ENCODE data around the gene KLF13. TPM values are rescaled to one million over a fixed set of nuclear protein-coding genes. Genes with fewer than 3 reads are reported as not detected.

The KLF13 gene
- 32.9 and 38.8 TPM in 2 replicates for total RNA-seq (2014; rRNA removed; shearing (Covaris generic); ENCODE audit: low replicate concordance)

DNA sequence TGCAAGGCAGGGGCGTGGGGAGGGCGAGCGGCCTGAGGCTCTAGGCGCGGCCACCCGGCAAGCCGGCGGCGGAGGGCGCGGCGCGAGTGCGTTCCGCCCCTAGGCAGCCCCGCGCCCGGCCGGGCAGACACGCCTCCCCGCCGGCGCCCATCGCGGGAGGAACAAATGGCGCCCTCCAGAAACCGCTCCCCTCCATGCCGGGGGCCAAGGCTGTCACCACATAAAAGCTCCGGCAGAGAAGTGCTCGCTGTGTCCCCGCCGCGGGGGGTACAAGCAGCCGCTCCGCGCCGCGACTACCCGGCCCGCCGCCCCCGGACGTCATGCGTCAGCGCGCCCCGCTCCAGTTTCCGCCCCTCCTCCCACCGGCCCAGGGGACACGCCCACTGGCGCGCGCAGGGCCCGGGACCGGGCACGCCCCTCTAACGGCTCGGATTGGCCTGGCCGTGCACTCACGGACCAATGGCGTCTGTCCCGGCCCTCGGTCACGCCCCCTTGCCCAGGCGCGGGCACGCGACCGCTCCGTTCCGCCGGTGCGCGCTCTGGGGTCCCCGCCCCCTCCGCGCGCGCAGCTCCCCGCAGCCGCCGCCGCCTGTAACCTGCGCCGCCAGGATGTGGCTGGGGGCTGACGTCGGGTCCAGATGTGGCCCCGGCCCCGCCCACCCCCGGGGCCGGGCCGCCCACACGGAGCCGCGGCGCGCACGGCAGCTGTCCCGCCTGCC, at the start of gene KLF13:
Gene KLF13 (plus strand): TSS at position 680 of the 719 bp plus-strand sequence. CDS start 378 bp downstream, outside the sequence.
- no peaks in the 10 kb centered on the region for H3K9me2 ChIP-seq (replicated peaks; ENCODE audit: insufficient read depth, low read length)
- H3K4me2 ChIP-seq (ENCODE audit: low read depth, low read length, poor library complexity, severe bottlenecking): peak within 1 kb of the TSS; percentile 98
- H3K79me2 ChIP-seq (ENCODE audit: low read length): peaks cover 32% of the 10 kb centered on the region
- peak within 1 kb of the TSS; percentile 89 for H3K4me3 ChIP-seq (ENCODE audit: low read length)
- peak; percentile 99 for DNase-seq
- no peaks in the 10 kb centered on the region for H3K9me3 ChIP-seq (ENCODE audit: low read length)
- peak within 1 kb of the TSS; percentile 64; the same call in 1 of the 2 replicates for H2AFZ ChIP-seq (ENCODE audit: low read length)
- no peaks in the 10 kb centered on the region; the same call in 1 of the 2 replicates for H3K27me3 ChIP-seq (ENCODE audit: low read length)
- H3K27ac ChIP-seq (ENCODE audit: low read length): peak within 1 kb of the TSS; percentile 79
- peaks cover 51% of the 10 kb centered on the region for H3K4me1 ChIP-seq (ENCODE audit: low read length)
- peak within 1 kb of the TSS; percentile 94 for H3K9ac ChIP-seq (ENCODE audit: low read length)
- peaks cover 28% of the 10 kb centered on the region for H4K20me1 ChIP-seq (ENCODE audit: insufficient read depth, low read depth, low read length)
- no peaks in the 10 kb centered on the region for H3K36me3 ChIP-seq (ENCODE audit: insufficient read depth, low read length)

DNA sequence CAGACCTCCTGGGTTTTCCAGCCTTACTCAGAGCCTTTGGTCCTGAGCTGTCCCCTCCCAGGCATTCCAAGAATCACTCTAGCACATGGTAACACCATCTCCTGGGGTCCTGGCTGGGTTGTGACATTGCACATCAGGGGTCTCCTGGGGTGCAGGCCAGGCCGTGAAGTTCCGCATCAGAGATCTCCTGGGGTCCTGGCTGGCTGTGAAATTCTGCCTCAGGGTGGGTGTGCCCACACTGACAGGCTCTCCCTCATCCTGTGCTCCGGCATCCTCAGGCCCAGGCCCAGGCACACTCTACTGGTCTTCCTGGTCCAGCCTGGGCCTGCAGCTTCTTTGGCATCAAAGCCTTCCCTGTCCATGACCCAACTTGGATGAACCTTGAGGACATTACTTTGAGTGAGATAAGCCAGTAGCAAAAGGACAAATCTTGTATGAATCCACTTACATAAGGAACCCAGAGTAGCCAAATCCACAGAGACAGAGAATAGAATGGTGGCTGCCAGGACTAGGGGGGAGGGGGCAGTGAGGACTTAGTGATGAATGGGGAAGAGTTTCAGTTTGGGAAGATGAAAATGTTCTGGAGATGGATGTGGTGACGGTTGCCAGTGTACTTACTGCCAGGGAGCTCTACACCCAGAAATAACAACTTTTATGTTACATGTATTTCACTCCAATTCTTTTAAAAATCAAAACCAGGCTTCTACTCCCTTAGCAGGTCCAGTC, 49.1 kb upstream of the KLF13 start:
- Histone ChIP-seq H4K20me1 (ENCODE audit: insufficient read depth, low read depth, low read length) (no peaks in the 10 kb centered on the region), H3K9me2 (replicated peaks; ENCODE audit: insufficient read depth, low read length) (no peaks in the 10 kb centered on the region), H3K79me2 (ENCODE audit: low read length) (no peaks in the 10 kb centered on the region), H2AFZ (ENCODE audit: low read length) (no peak overlapping the region), H3K27ac (ENCODE audit: low read length) (no peak overlapping the region), H3K36me3 (ENCODE audit: insufficient read depth, low read length) (no peaks in the 10 kb centered on the region), H3K4me2 (ENCODE audit: low read depth, low read length, poor library complexity, severe bottlenecking) (no peak overlapping the region), H3K9me3 (ENCODE audit: low read length) (no peaks in the 10 kb centered on the region), H3K4me3 (ENCODE audit: low read length) (no peak overlapping the region), H3K9ac (ENCODE audit: low read length) (no peak overlapping the region), H3K4me1 (ENCODE audit: low read length) (peaks cover 10% of the 10 kb centered on the region), H3K27me3 (ENCODE audit: low read length) (no peaks in the 10 kb centered on the region)
- no peak for DNase-seq

DNA sequence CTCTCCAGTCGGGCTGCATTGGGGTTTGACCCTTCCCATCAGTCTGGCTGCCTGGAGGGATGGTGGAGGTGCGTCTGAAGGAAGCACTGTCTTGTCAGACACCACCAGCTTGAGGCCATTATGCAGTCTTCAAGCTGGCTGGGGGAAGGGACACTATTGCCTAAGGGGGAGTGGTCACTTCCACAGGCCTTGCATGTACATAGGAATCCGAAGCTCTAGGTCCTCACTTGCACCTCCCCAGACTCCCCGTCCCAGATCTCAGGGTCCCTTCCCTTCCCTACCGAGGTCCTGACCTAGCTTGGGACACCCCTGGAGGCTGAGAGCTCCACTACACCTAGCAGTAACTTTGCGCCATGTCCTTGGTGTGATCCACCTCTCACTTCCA, 48.6 kb upstream of the KLF13 start:
- Histone ChIP-seq H3K4me1 (ENCODE audit: low read length) (peaks cover 11% of the 10 kb centered on the region), H2AFZ (ENCODE audit: low read length) (no peak overlapping the region), H3K4me2 (ENCODE audit: low read depth, low read length, poor library complexity, severe bottlenecking) (no peak overlapping the region), H3K79me2 (ENCODE audit: low read length) (no peaks in the 10 kb centered on the region), H4K20me1 (ENCODE audit: insufficient read depth, low read depth, low read length) (no peaks in the 10 kb centered on the region), H3K9ac (ENCODE audit: low read length) (no peak overlapping the region), H3K4me3 (ENCODE audit: low read length) (no peak overlapping the region), H3K27me3 (ENCODE audit: low read length) (no peaks in the 10 kb centered on the region), H3K9me2 (replicated peaks; ENCODE audit: insufficient read depth, low read length) (no peaks in the 10 kb centered on the region), H3K9me3 (ENCODE audit: low read length) (no peaks in the 10 kb centered on the region), H3K36me3 (ENCODE audit: insufficient read depth, low read length) (no peaks in the 10 kb centered on the region), H3K27ac (ENCODE audit: low read length) (no peak overlapping the region)
- no peak for DNase-seq

DNA sequence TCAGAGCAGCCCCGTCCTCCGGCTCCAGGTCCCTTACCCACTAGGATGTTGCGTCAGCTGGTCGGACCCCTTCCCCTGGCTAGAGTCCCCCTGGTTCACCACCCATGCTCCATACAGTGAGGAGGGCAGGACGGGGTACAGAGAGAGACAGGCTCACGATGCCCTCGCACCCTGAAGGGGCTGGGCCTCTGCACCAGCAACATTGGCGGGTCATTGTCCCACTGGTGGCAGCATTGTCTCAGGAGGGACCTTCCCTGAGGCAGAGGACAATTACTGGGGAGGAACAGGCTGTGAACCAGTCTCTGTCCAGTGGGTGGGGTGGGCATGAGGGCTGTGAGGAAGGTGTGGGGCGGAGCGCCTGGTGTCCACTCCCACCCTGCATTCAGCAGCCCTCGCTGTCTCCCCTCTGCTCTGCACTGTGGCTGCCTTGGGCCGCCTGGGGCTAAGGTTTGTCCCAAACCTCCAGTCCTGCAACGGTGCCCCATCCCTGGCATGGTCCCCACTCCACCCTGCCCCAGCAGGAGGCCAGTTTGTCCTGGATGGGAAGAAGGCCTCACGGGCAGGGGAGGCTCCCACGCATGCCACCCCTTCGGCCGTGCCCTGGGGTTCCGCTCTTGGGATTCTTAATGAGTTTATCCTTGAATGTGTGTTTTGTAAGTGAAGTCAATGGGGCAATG, 48.0 kb upstream of the KLF13 start:
- H3K4me3 ChIP-seq (ENCODE audit: low read length): no peak overlapping the region
- H3K9ac ChIP-seq (ENCODE audit: low read length): no peak overlapping the region
- DNase-seq: no peak
- H3K36me3 ChIP-seq (ENCODE audit: insufficient read depth, low read length): no peaks in the 10 kb centered on the region
- H3K4me2 ChIP-seq (ENCODE audit: low read depth, low read length, poor library complexity, severe bottlenecking): no peak overlapping the region
- H4K20me1 ChIP-seq (ENCODE audit: insufficient read depth, low read depth, low read length): no peaks in the 10 kb centered on the region
- no peaks in the 10 kb centered on the region for H3K27me3 ChIP-seq (ENCODE audit: low read length)
- H2AFZ ChIP-seq (ENCODE audit: low read length): no peak overlapping the region
- H3K9me2 ChIP-seq (replicated peaks; ENCODE audit: insufficient read depth, low read length): no peaks in the 10 kb centered on the region
- no peak overlapping the region for H3K27ac ChIP-seq (ENCODE audit: low read length)
- H3K4me1 ChIP-seq (ENCODE audit: low read length): peaks cover 11% of the 10 kb centered on the region
- no peaks in the 10 kb centered on the region for H3K79me2 ChIP-seq (ENCODE audit: low read length)
- H3K9me3 ChIP-seq (ENCODE audit: low read length): no peaks in the 10 kb centered on the region

DNA sequence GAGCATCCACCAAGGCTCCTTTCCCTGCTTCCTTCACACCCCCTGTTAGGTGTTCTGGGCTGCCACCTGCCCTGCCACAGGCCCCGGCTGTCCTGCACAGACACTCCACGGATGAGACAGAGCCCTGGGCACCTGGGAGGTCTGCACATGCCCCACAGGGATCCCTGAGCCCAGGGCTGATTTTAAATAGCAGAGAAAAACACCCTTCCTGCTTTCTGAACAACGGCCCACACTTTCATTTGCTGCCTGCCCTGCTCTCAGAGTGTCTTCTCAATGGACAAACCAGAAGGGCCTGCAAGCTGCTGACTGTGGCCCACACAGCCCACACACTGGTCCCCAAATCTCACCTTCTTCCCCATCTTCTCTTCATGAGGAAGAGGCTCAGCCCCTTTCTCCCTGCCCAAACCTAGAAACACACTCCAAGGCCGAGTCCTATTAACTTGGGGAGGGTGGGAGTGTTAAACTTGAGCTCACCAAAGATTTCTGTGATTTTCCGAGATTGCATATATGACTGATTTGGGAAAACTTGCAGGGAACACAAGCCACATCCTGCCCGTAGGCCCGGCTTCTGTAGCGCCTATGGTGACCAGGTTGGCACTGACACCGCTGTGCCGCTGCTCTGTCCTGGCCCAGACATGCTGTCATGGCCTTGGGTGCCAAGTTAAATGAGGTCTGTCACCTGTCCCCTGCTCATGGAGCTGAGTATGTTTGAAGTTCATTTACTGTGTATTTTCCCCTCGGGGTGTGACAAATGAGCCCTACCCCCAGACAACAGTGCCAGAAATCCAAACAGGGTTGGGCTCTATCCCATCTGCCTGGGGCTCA, 47.2 kb upstream of the KLF13 start:
- Histone ChIP-seq H3K27me3 (ENCODE audit: low read length) (no peaks in the 10 kb centered on the region), H3K9ac (ENCODE audit: low read length) (no peak overlapping the region), H3K9me3 (ENCODE audit: low read length) (no peaks in the 10 kb centered on the region), H3K79me2 (ENCODE audit: low read length) (no peaks in the 10 kb centered on the region), H4K20me1 (ENCODE audit: insufficient read depth, low read depth, low read length) (no peaks in the 10 kb centered on the region), H3K36me3 (ENCODE audit: insufficient read depth, low read length) (no peaks in the 10 kb centered on the region), H3K4me2 (ENCODE audit: low read depth, low read length, poor library complexity, severe bottlenecking) (no peak overlapping the region), H3K27ac (ENCODE audit: low read length) (no peak overlapping the region), H3K4me3 (ENCODE audit: low read length) (no peak overlapping the region), H3K4me1 (ENCODE audit: low read length) (peaks cover 11% of the 10 kb centered on the region), H2AFZ (ENCODE audit: low read length) (no peak overlapping the region), H3K9me2 (replicated peaks; ENCODE audit: insufficient read depth, low read length) (no peaks in the 10 kb centered on the region)
- no peak for DNase-seq

DNA sequence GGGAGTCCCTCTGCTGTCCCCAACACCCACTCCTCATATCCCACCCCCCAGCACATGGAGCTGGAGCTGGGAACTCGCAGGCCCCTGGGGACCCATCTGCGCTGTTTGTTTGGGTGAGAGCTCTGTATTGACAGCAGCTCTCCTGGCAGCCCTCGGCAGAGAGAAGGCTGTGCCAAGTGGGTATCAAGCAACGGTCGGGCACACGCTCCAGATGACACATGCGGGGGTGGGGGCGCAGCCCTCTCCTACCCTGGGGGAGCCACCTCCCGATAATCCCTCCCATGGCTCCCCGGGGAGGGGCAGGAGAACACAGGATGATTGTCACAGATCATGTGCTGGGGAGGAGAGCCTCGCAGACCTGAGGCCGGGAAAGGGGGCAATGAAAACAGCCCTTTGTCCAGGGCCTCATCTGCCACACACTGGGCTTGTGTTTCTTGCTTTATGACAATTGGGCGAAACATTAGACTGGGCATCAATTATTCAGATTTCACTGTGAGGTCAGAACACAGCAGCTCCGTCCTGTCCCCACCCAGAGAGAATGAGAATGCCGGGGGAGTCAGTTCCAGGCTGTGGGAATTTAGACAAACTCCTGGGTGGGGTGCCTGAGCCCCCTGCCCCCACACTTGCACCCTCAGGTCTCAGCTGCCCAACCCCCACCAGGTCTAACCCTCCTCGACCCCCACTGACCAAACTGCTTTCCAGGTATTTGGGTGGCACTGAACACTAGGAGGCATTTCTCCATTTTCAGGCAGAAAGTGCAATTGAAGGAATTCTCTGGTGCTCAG, 46.4 kb upstream of the KLF13 start:
- no peak overlapping the region for H3K4me2 ChIP-seq (ENCODE audit: low read depth, low read length, poor library complexity, severe bottlenecking)
- no peaks in the 10 kb centered on the region for H3K36me3 ChIP-seq (ENCODE audit: insufficient read depth, low read length)
- H3K79me2 ChIP-seq (ENCODE audit: low read length): no peaks in the 10 kb centered on the region
- H2AFZ ChIP-seq (ENCODE audit: low read length): no peak overlapping the region
- H3K27me3 ChIP-seq (ENCODE audit: low read length): no peaks in the 10 kb centered on the region
- no peak overlapping the region for H3K27ac ChIP-seq (ENCODE audit: low read length)
- no peaks in the 10 kb centered on the region for H3K9me3 ChIP-seq (ENCODE audit: low read length)
- H3K9ac ChIP-seq (ENCODE audit: low read length): no peak overlapping the region
- peaks cover 11% of the 10 kb centered on the region for H3K4me1 ChIP-seq (ENCODE audit: low read length)
- DNase-seq: no peak
- no peak overlapping the region for H3K4me3 ChIP-seq (ENCODE audit: low read length)
- no peaks in the 10 kb centered on the region for H4K20me1 ChIP-seq (ENCODE audit: insufficient read depth, low read depth, low read length)
- no peaks in the 10 kb centered on the region for H3K9me2 ChIP-seq (replicated peaks; ENCODE audit: insufficient read depth, low read length)

DNA sequence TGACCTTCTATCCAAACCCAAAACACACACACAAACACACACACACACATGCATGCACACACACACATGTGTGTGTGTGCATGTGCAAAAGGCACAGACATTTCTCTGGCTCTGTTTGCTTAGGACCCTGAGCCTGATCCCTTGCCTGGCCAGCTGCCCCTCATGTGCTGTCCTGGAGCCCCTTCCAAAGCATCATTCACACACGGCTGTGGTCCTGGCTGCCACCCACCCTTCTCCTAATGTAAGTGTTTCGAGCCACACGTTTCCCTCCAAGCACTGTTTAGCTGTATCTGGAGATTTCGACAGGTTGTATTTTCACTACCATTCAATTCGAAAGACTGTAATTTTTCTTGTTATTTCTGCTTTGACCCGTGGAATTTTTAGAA, 45.8 kb upstream of the KLF13 start:
- DNase-seq: no peak
- H4K20me1 ChIP-seq (ENCODE audit: insufficient read depth, low read depth, low read length): no peaks in the 10 kb centered on the region
- no peak overlapping the region for H2AFZ ChIP-seq (ENCODE audit: low read length)
- no peaks in the 10 kb centered on the region for H3K9me2 ChIP-seq (replicated peaks; ENCODE audit: insufficient read depth, low read length)
- H3K9me3 ChIP-seq (ENCODE audit: low read length): no peaks in the 10 kb centered on the region
- no peak overlapping the region for H3K9ac ChIP-seq (ENCODE audit: low read length)
- no peaks in the 10 kb centered on the region for H3K27me3 ChIP-seq (ENCODE audit: low read length)
- H3K4me3 ChIP-seq (ENCODE audit: low read length): no peak overlapping the region
- peaks cover 11% of the 10 kb centered on the region for H3K4me1 ChIP-seq (ENCODE audit: low read length)
- no peaks in the 10 kb centered on the region for H3K36me3 ChIP-seq (ENCODE audit: insufficient read depth, low read length)
- no peaks in the 10 kb centered on the region for H3K79me2 ChIP-seq (ENCODE audit: low read length)
- H3K4me2 ChIP-seq (ENCODE audit: low read depth, low read length, poor library complexity, severe bottlenecking): no peak overlapping the region
- H3K27ac ChIP-seq (ENCODE audit: low read length): no peak overlapping the region

Data from Karpas-422 (cell line).